Heart left ventricle (tissue), 16 donors: Measurements from ENCODE around the gene CD4. TPM values are rescaled to one million over a fixed set of nuclear protein-coding genes. Genes with fewer than 3 reads are reported as not detected.

Source experiments
- ATAC-seq, 4 donors: fragments of 200-7000 bp; cut with Tn5 transposase; one replicate each; pipeline ENCODE4 v1.9.1; 2020 to 2022; ENCODE audit warnings: moderate library complexity in 4 of 4, mild to moderate bottlenecking in 3 of 4, moderate number of reproducible peaks in 1 of 4
- DNase-seq, 5 donors: peaks; one replicate each; pipeline ENCODE4 v3.0.0-alpha.2; 2020
- H3K27ac ChIP-seq, 12 donors: fragments of 200-600 bp; sonication (generic) in 4 of 12; one replicate each; pipeline versions ENCODE4 v1.5.0 to v1.8.0; 2016 to 2022; ENCODE audit warnings: mild to moderate bottlenecking in 2 of 12
- H3K27me3 ChIP-seq, 9 donors: fragments of 200-600 bp; sonication (generic) in 2 of 9; one replicate each; pipeline versions ENCODE4 v1.5.1 to v1.8.0; 2016 to 2022; ENCODE audit warnings: mild to moderate bottlenecking in 3 of 9
- H3K36me3 ChIP-seq, 9 donors: fragments of 200-600 bp; sonication (generic) in 2 of 9; one replicate each; pipeline versions ENCODE4 v1.5.0 to v1.8.0; 2018 to 2022; ENCODE audit warnings: mild to moderate bottlenecking in 2 of 9
- H3K4me1 ChIP-seq, 12 donors: fragments of 200-600 bp; sonication (generic) in 4 of 12; one replicate each; pipeline versions ENCODE4 v1.5.0 to v1.8.0; 2016 to 2022; ENCODE audit warnings: mild to moderate bottlenecking in 3 of 12
- H3K4me3 ChIP-seq, 12 donors: fragments of 200-600 bp; sonication (generic) in 4 of 12; one replicate each; pipeline versions ENCODE4 v1.5.0 to v1.8.0; 2017 to 2022; ENCODE audit warnings: mild to moderate bottlenecking in 9 of 12, moderate library complexity in 4 of 12
- H3K9me3 ChIP-seq, 12 donors: fragments of 200-600 bp; sonication (generic) in 4 of 12; one replicate each; pipeline versions ENCODE4 v1.5.0 to v1.8.0; 2016 to 2022; ENCODE audit warnings: mild to moderate bottlenecking in 1 of 12
- POLR2A ChIP-seq, 2 donors: fragments of 450-650 bp; IDR thresholded peaks; one replicate each; pipeline ENCODE4 v1.6.1; 2017; ENCODE audit warnings: antibody characterized with exemption in 2 of 2, mild to moderate bottlenecking in 2 of 2, moderate library complexity in 2 of 2
- WGBS, 4 donors: extraction: QIAGEN DNeasy Blood & Tissue Kit in 2 of 4; methylation state at CpG; one replicate each; pipeline versions ENCODE4 v1.1.5 to v1.1.7; 2013 to 2018; 5-methylcytosine and 5-hydroxymethylcytosine counted together
- intact Hi-C, 10 donors: fragments of 100-400 bp; cut with DNase I; formaldehyde crosslinking; loops; one replicate each; pipeline versions ENCODE4 v1.11.1 to v1.14.2; 2022
- polyA plus RNA-seq, 2 donors: library from polyadenylated mRNA; stranded (reverse); fragments of 200-250 nt; gene quantifications; one replicate each; pipeline ENCODE4 v1.2.3, GENCODE V29; 2013
- total RNA-seq, 9 donors: library from RNA; depleted of rRNA in 2 of 9; stranded (reverse); fragments of >200 nt in 2 of 9; fragmentation: NEBNext Ultra II Directional in 3 of 9; extraction: Animal tissue kit (Norgen Biotek cat#: 25700) in 3 of 9; gene quantifications; one replicate each; pipeline versions ENCODE4 v1.1.0 to v1.2.4, GENCODE V29; 2016 to 2023
- TF ChIP-seq, protein P1 (sequence below), 12 donors: fragments of 200-600 bp; sonication (generic) in 4 of 12; IDR thresholded peaks; one replicate each; pipeline versions ENCODE4 v1.5.0 to v1.8.0; 2018 to 2022; ENCODE audit warnings: antibody characterized with exemption in 12 of 12, mild to moderate bottlenecking in 5 of 12
- donor health status: ischemic (EF 13 %, LVEDD 7.1; RV severe dilation, severe dysfunction).
- donor health status: healthy with polysubstance abuse.
- donor health status: DM: no; HTN: yes; CAD: no.
- donor health status: DM: no; HTN: no; CAD: no.
- donor health status: ischemic (EF 25% LVEDD 6.9; RV normal size, moderate dysfunction).
- donor health status: ischemic (EF 25% LVEDD 5.7; RV mildly dilated, moderate dysfunction).
- donor health status: healthy.
- donor health status: DM: yes; HTN: yes; CAD: no.
- donor health status: ischemic (EF 35%, LVEDD 5.7; RV mildly dilated, moderate dysfunction).
- donor health status: nonischemic (EF 11% LVEDD 7.7; RV severe dilation, severe dysfunction).
- donor health status: DM: yes; HTN: yes; CAD: no.
- donor health status: PGD.
- donor health status: ischemic (EF 29% LVEDD 5.4; RV normal size, mild dysfunction).
- donor health status: nonischemic (EF 23%, LVEDD 6.1; RV moderate dilation, normal function).

CD4 gene
- total and polyA plus RNA-seq, 11 donors = 1.1 to 71.9 (median 4.6) TPM

GRCh38 chr12:6847676-6848075 lies 58.3 kb downstream of the CD4 start:
- WGBS, 4 donors = 90 to 99% (median 95%) methylated on average over 2 of the region's 2 CpGs
- ATAC-seq = no peak
- intact Hi-C loops = no loop called here

GRCh38 chr12:6849427-6849826 lies 60.1 kb downstream of the CD4 start:
- H3K36me3 ChIP-seq = peaks cover 0 to 56% (median 34%) of the 10 kb centered on the region in 9 donors
- DNase-seq = no peak
- ATAC-seq = no peak
- H3K4me1 ChIP-seq = peaks cover 0 to 22% (median 14%) of the 10 kb centered on the region in 12 donors
- H3K4me3 ChIP-seq = no peak overlapping the region
- intact Hi-C loops = no loop called here
- no peak for TF ChIP-seq POLR2A (IDR thresholded peaks at IDR 0.05)
- TF ChIP-seq, protein P1, sequence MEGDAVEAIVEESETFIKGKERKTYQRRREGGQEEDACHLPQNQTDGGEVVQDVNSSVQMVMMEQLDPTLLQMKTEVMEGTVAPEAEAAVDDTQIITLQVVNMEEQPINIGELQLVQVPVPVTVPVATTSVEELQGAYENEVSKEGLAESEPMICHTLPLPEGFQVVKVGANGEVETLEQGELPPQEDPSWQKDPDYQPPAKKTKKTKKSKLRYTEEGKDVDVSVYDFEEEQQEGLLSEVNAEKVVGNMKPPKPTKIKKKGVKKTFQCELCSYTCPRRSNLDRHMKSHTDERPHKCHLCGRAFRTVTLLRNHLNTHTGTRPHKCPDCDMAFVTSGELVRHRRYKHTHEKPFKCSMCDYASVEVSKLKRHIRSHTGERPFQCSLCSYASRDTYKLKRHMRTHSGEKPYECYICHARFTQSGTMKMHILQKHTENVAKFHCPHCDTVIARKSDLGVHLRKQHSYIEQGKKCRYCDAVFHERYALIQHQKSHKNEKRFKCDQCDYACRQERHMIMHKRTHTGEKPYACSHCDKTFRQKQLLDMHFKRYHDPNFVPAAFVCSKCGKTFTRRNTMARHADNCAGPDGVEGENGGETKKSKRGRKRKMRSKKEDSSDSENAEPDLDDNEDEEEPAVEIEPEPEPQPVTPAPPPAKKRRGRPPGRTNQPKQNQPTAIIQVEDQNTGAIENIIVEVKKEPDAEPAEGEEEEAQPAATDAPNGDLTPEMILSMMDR (IDR thresholded peaks at IDR 0.05) = no peak
- H3K9me3 ChIP-seq = no peaks in the 10 kb centered on the region
- H3K27me3 ChIP-seq = no peaks in the 10 kb centered on the region
- no peak overlapping the region for H3K27ac ChIP-seq
- WGBS, 4 donors = 80 to 100% (median 92%) methylated on average over 2 of the region's 2 CpGs

More at GRCh38 chr12:6847676-6848075, 58.3 kb downstream of the CD4 start:
- no peak for DNase-seq
- H3K9me3 ChIP-seq = no peaks in the 10 kb centered on the region
- H3K4me3 ChIP-seq = no peak overlapping the region
- peaks cover 0 to 70% (median 39%) of the 10 kb centered on the region in 9 donors for H3K36me3 ChIP-seq
- H3K4me1 ChIP-seq = peaks cover 0 to 9% (median 5%) of the 10 kb centered on the region in 12 donors
- TF ChIP-seq, protein P1 (IDR thresholded peaks at IDR 0.05) = no peak
- no peak for TF ChIP-seq POLR2A (IDR thresholded peaks at IDR 0.05)
- no peaks in the 10 kb centered on the region for H3K27me3 ChIP-seq
- H3K27ac ChIP-seq = no peak overlapping the region

DNA sequence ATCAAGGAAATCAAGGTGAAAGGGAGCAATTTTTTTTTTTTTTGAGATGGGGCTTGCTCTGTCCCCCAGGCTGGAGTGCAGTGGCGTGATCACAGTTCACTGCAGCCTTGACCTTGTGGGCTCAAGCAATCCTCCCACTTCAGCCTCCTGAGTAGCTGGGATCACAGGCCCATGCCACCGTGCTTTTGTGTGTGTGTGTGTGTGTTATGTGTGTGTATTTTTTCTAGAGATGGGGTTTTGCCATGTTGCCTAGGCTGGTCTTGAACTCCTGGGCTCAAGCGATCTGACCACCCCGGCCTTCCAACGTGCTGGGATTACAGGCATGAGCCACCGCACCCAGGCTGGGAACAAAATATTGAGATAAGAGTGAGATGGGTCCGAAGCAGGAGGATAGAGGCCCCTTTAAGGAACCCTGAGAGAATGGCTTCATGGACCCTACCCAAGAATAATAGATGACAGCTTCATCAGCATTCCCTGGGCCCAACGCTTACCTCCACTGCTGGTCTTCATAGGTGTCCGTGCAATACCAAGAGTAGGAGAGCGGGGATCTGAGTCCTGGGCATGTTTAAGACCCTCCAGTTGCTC lies 60.7 kb downstream of the CD4 start:
- intact Hi-C loops = no loop called here
- peak overlapping the region in 1 of 12 donors; percentile 79 for H3K4me3 ChIP-seq

GRCh38 chr12:6850796-6851152 lies 61.4 kb downstream of the CD4 start:
- TF ChIP-seq POLR2A (IDR thresholded peaks at IDR 0.05) = no peak
- TF ChIP-seq, protein P1 (IDR thresholded peaks at IDR 0.05) = no peak
- DNase-seq = peak in 1 of 5 donors; percentile 74
- intact Hi-C loops = no loop called here
- H3K36me3 ChIP-seq = peaks cover 0 to 47% (median 36%) of the 10 kb centered on the region in 9 donors
- no peaks in the 10 kb centered on the region for H3K9me3 ChIP-seq
- H3K27ac ChIP-seq = peak overlapping the region in 1 of 12 donors; percentile 17
- no peaks in the 10 kb centered on the region for H3K27me3 ChIP-seq
- 15 to 31% (median 26%) methylated on average over 9 to 16 of the region's 16 CpGs for WGBS, 4 donors
- peak overlapping the region in 9 of 12 donors; percentile 64 to 83 (median 73) for H3K4me3 ChIP-seq
- H3K4me1 ChIP-seq = peaks cover 0 to 22% (median 14%) of the 10 kb centered on the region in 12 donors
- ATAC-seq = no peak

More for the DNA sequence above, 60.7 kb downstream of the CD4 start:
- Histone ChIP-seq H3K27me3 (no peaks in the 10 kb centered on the region), H3K4me1 (peaks cover 0 to 22% (median 14%) of the 10 kb centered on the region in 12 donors), H3K36me3 (peaks cover 0 to 50% (median 34%) of the 10 kb centered on the region in 9 donors), H3K9me3 (no peaks in the 10 kb centered on the region), H3K27ac (no peak overlapping the region)
- WGBS, 4 donors = 68 to 76% (median 74%) methylated on average over 10 of the region's 10 CpGs
- TF ChIP-seq, protein P1 (IDR thresholded peaks at IDR 0.05) = no peak
- no peak for ATAC-seq
- peak in 1 of 5 donors; percentile 7 for DNase-seq
